ENCODE measurements around the gene PLAGL2.
"Not testable (repeated sequence)": the region's sequence is repeated elsewhere in the genome, so short reads cannot be mapped to it uniquely, and the experiment has no call there.

PLAGL2 gene

GRCh38 chr20:32201977-32202363 is 5.6 kb downstream of the PLAGL2 start:
- no peak for DNase-seq

GRCh38 chr20:32201296-32201976 is 6.1 kb downstream of the PLAGL2 start:
- no peak for DNase-seq

GRCh38 chr20:32199006-32199405 is 8.5 kb downstream of the PLAGL2 start:
- DNase-seq = no peak

GRCh38 chr20:32197136-32197535 is 10.4 kb downstream of the PLAGL2 start:
- DNase-seq = not testable (repeated sequence)

- DNase-seq = not testable (repeated sequence)
Observed at GRCh38 chr20:32196613-32197012, 10.9 kb downstream of the PLAGL2 start.

GRCh38 chr20:32195581-32195980 is 12.0 kb downstream of the PLAGL2 start:
- no peak for DNase-seq

GRCh38 chr20:32193996-32194395 is 13.5 kb downstream of the PLAGL2 start:
- DNase-seq = no peak

- not testable (repeated sequence) for DNase-seq
Observed at GRCh38 chr20:32193336-32193735, 14.2 kb downstream of the PLAGL2 start.

- no peak for DNase-seq
Observed at GRCh38 chr20:32192698-32193097, 14.8 kb downstream of the PLAGL2 start.

- DNase-seq = no peak
Observed at GRCh38 chr20:32191873-32192272, 15.7 kb downstream of the PLAGL2 start.

GRCh38 chr20:32191422-32191821 is 16.1 kb downstream of the PLAGL2 start:
- no peak for DNase-seq

- no peak for DNase-seq
Observed at GRCh38 chr20:32190616-32191415, 16.7 kb downstream of the PLAGL2 start.

GRCh38 chr20:32189691-32190615 is 17.6 kb downstream of the PLAGL2 start:
- no peak for DNase-seq

- DNase-seq = no peak
Observed at GRCh38 chr20:32189123-32189410, 18.5 kb downstream of the PLAGL2 start.

- DNase-seq = no peak
Observed at GRCh38 chr20:32188376-32189122, 19.0 kb downstream of the PLAGL2 start.

- DNase-seq = no peak
Observed at GRCh38 chr20:32186506-32186905, 21.0 kb downstream of the PLAGL2 start.

GRCh38 chr20:32184961-32185603 is 22.5 kb downstream of the PLAGL2 start:
- DNase-seq = no peak

- no peak for DNase-seq
Observed at GRCh38 chr20:32183947-32184635, 23.5 kb downstream of the PLAGL2 start.

GRCh38 chr20:32181606-32182005 is 25.9 kb downstream of the PLAGL2 start:
- DNase-seq = no peak

- no peak for DNase-seq
Observed at GRCh38 chr20:32179934-32180333, 27.6 kb downstream of the PLAGL2 start.

- no peak for DNase-seq
Observed at GRCh38 chr20:32179515-32179914, 28.0 kb downstream of the PLAGL2 start.

GRCh38 chr20:32177696-32178095 is 29.8 kb downstream of the PLAGL2 start:
- not testable (repeated sequence) for DNase-seq
